ENCODE data around the gene NRXN2.

- TF ChIP-seq, protein P1, sequence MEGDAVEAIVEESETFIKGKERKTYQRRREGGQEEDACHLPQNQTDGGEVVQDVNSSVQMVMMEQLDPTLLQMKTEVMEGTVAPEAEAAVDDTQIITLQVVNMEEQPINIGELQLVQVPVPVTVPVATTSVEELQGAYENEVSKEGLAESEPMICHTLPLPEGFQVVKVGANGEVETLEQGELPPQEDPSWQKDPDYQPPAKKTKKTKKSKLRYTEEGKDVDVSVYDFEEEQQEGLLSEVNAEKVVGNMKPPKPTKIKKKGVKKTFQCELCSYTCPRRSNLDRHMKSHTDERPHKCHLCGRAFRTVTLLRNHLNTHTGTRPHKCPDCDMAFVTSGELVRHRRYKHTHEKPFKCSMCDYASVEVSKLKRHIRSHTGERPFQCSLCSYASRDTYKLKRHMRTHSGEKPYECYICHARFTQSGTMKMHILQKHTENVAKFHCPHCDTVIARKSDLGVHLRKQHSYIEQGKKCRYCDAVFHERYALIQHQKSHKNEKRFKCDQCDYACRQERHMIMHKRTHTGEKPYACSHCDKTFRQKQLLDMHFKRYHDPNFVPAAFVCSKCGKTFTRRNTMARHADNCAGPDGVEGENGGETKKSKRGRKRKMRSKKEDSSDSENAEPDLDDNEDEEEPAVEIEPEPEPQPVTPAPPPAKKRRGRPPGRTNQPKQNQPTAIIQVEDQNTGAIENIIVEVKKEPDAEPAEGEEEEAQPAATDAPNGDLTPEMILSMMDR (IDR thresholded peaks at IDR 0.05; ENCODE audit: low read length): no peak
- TF ChIP-seq EZH2 (IDR thresholded peaks at IDR 0.05; ENCODE audit: borderline replicate concordance, low read length): no peak
Measured at GRCh38 chr11:64721359-64721699, 1.7 kb downstream of the NRXN2 start.
